K562 (cell line): ENCODE measurements around the gene SHF. TPM values are rescaled to one million over a fixed set of nuclear protein-coding genes. Genes with fewer than 3 reads are reported as not detected.

Experiments used
- ATF7 ChIP-seq: fragments of 450-650 bp; IDR thresholded peaks from 2 replicates; pipeline ENCODE4 v1.7.1; 2014; ENCODE audit warnings: mild to moderate bottlenecking, moderate library complexity
- EP400 ChIP-seq: fragments of 450-650 bp; IDR thresholded peaks from 2 replicates; pipeline ENCODE4 v1.6.1; 2017; ENCODE audit warnings: antibody characterized with exemption, mild to moderate bottlenecking, moderate library complexity
- ETV1 ChIP-seq: fragments of 450-650 bp; conservative IDR thresholded peaks from 2 replicates; pipeline ENCODE4 v1.6.1; 2016; ENCODE audit warnings: missing genetic modification characterization, control low read depth, low read depth, missing compliant biosample characterization
- FUS ChIP-seq: fragments of 200-400 bp; formaldehyde crosslinking; optimal IDR thresholded peaks from 2 replicates; pipeline ENCODE3; 2017; ENCODE audit warnings: low read depth, low read length
- GTF3C2 ChIP-seq: IDR thresholded peaks from 3 replicates; pipeline ENCODE4 v1.6.1; 2011; ENCODE audit warnings: borderline replicate concordance, mild to moderate bottlenecking, moderate library complexity; ENCODE audit not compliant: insufficient read length; ENCODE audit errors: extremely low read depth
- HMGN3 ChIP-seq: IDR thresholded peaks from 2 replicates; pipeline ENCODE4 v1.6.1; 2011; ENCODE audit warnings: borderline replicate concordance, low read depth, mild to moderate bottlenecking, mixed read lengths, low read length; ENCODE audit not compliant: insufficient read length; ENCODE audit errors: extremely low read depth
- KDM1A ChIP-seq, 2 experiments: fragments of 450-650 bp; IDR thresholded peaks; 2 replicates each; pipeline ENCODE4 v1.6.1; 2016; ENCODE audit warnings: mild to moderate bottlenecking in 2 of 2
- MCM3 ChIP-seq: fragments of 450-650 bp; IDR thresholded peaks from 2 replicates; pipeline ENCODE4 v1.6.1; 2016
- NCOA1 ChIP-seq: fragments of 450-650 bp; IDR thresholded peaks from 2 replicates; pipeline ENCODE4 v1.6.1; 2016; ENCODE audit warnings: low read depth
- NELFE ChIP-seq: IDR thresholded peaks from 2 replicates; pipeline ENCODE4 v1.6.1; 2011; ENCODE audit warnings: mild to moderate bottlenecking; ENCODE audit not compliant: insufficient read depth, insufficient read length
- PHF20 ChIP-seq: fragments of 450-650 bp; IDR thresholded peaks from 2 replicates; pipeline ENCODE4 v1.6.1; 2018; ENCODE audit not compliant: partially characterized antibody
- PYGO2 ChIP-seq: fragments of 450-650 bp; IDR thresholded peaks from 2 replicates; pipeline ENCODE4 v1.6.1; 2016; ENCODE audit warnings: mild to moderate bottlenecking, missing genetic modification characterization, moderate library complexity, missing compliant biosample characterization
- RB1 ChIP-seq: fragments of 450-650 bp; IDR thresholded peaks from 2 replicates; pipeline ENCODE4 v1.6.1; 2017; ENCODE audit warnings: low read depth, mild to moderate bottlenecking
- RBM15 ChIP-seq: fragments of 200-400 bp; formaldehyde crosslinking; IDR thresholded peaks from 2 replicates; pipeline ENCODE4 v1.6.1; 2018; ENCODE audit warnings: mild to moderate bottlenecking, low read length, moderate library complexity; ENCODE audit not compliant: insufficient read depth
- RFX7 ChIP-seq: fragments of 250-450 bp; sonication (Bioruptor Pico); IDR thresholded peaks from 2 replicates; pipeline ENCODE4 v1.5.1; 2021; ENCODE audit warnings: mild to moderate bottlenecking
- SIN3A ChIP-seq, 2 experiments: fragments of 150-350 bp in 1 of 2; IDR thresholded peaks; 2 replicates each; pipeline ENCODE4 v1.6.1; 2011 to 2016; ENCODE audit warnings: borderline replicate concordance in 2 of 2, low read depth in 2 of 2, low read length in 2 of 2, mild to moderate bottlenecking in 2 of 2, moderate library complexity in 2 of 2; ENCODE audit not compliant: control insufficient read depth in 1 of 2
- SRF ChIP-seq, 2 experiments: fragments of 250-450, 450-650 bp in 1 of 2; sonication (Bioruptor Pico) in 1 of 2; sonication (generic) in 1 of 2; formaldehyde crosslinking; IDR thresholded peaks; 2 replicates each; pipeline versions ENCODE4 v1.5.0 to v1.5.1; 2020 to 2022; ENCODE audit warnings: mild to moderate bottlenecking in 1 of 2, missing genetic modification reagents in 1 of 2
- XRCC3 ChIP-seq: fragments of 450-650 bp; IDR thresholded peaks from 2 replicates; pipeline ENCODE4 v1.6.1; 2017; ENCODE audit warnings: mild to moderate bottlenecking, moderate library complexity
- ZBTB7A ChIP-seq: IDR thresholded peaks from 2 replicates; pipeline ENCODE4 v1.6.1; 2011; ENCODE audit warnings: low read depth, mild to moderate bottlenecking, low read length, moderate library complexity, borderline replicate concordance; ENCODE audit not compliant: control insufficient read depth
- ZNF263 ChIP-seq: sonication (generic); formaldehyde crosslinking; IDR thresholded peaks from 2 replicates; pipeline ENCODE4 v1.8.0; 2022; ENCODE audit warnings: mild to moderate bottlenecking, missing genetic modification reagents, borderline replicate concordance
- ZNF282 ChIP-seq: sonication (generic); formaldehyde crosslinking; IDR thresholded peaks from 2 replicates; pipeline ENCODE4 v1.8.1; 2023; ENCODE audit warnings: missing genetic modification reagents
- polyA plus RNA-seq, 8 experiments: library from polyadenylated mRNA; depleted of rRNA in 4 of 8; stranded (reverse) in 5 of 8; unstranded in 3 of 8; fragments of >200 nt; fragmentation: Nextera tagmentation in 2 of 8; fragmentation: Illumina TruSeq in 1 of 8; extraction: Ambion mirVana in 2 of 8; extraction: Trizol in 1 of 8; gene quantifications; 2 replicates each; pipeline versions ENCODE4 v1.2.1 to v1.2.3, GENCODE V29; 2011 to 2014; ENCODE audit warnings: inconsistent platforms in 1 of 8, missing spikeins in 1 of 8
- total RNA-seq, 7 experiments: library from RNA; depleted of rRNA in 6 of 7; stranded (reverse); fragments of >200 nt in 6 of 7; fragmentation: Illumina TruSeq in 2 of 7; extraction: Trizol in 2 of 7; gene quantifications; 2 replicates each; pipeline versions ENCODE4 v1.2.1 to v1.2.3, GENCODE V29; 2011 to 2021; ENCODE audit warnings: low replicate concordance in 1 of 7
- TF ChIP-seq, protein P1 (sequence below): fragments of 450-650 bp; IDR thresholded peaks from 2 replicates; pipeline ENCODE4 v1.7.1; 2018; ENCODE audit warnings: mild to moderate bottlenecking, low read depth; ENCODE audit not compliant: partially characterized antibody

The SHF gene
- total and polyA plus RNA-seq, 9 of the 15 experiments (the other 6 are each of a cell fraction or from before 2014, with no cell fraction given), result 0.51 to 2.2 (median 0.85) TPM; not detected in 2

DNA sequence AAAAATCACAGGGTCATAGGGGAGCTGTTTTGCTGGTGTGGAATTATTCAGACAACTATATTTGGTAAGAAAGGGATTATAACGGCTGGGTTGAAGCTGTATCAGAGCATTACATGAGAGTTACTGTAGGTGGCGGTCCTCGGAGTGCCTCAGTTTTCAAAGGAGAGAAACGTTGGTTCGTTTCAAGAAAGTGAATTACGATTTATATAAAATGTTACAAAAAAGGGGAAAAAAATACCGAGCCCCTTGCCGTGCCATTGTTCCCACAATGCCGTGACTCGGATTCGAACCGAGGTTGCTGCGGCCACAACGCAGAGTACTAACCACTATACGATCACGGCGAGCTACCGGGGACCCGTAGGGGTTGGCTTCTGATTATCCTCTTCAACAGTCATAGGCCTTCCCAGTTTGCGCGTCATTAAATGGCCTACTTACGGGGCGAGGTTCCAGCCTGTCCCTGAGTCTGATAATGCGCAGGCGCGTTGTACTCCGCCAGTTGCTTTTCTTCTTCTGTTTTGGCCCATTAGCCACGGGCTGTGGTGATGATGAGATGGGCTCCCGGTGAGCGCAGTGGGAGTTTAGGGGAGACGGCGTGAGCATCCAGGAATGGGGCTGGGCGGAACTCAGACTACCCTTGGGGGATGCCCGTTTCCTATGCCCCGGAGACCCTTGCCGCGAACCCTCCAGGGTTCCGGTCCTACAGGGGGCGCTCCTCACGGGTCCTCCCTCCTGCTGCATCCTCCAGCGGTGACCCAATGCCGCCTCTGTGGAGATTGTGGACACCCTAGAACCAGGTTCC lies 10.8 kb upstream of the SHF start (continued):
- TF ChIP-seq EP400 (peak; percentile 58), ZNF282 (no peak), SIN3A (IDR thresholded peaks at IDR 0.05; ENCODE audit: borderline replicate concordance in 2 of 2, control insufficient read depth in 1 of 2, low read depth in 2 of 2, low read length in 2 of 2) (peak in 1 of 2 experiments; percentile 46; a peak in 1 of 4 replicates), MCM3 (no peak), GTF3C2 (peak; percentile 84), PYGO2 (no peak), PHF20 (peak; percentile 33), SRF (CRISPR knock-in tag; IDR thresholded peaks at IDR 0.05) (no peak), NCOA1 (no peak; the same call in none of the 2 replicates), NELFE (no peak), KDM1A (IDR thresholded peaks at IDR 0.05) (peak in 1 of 2 experiments; percentile 56; a peak in 2 of 4 replicates), ATF7 (peak; percentile 83), HMGN3 (no peak), ETV1 (tag) (peak; percentile 62), ZBTB7A (peak; percentile 100), RB1 (peak; percentile 55; the same call in 1 of the 2 replicates), RBM15 (no peak), FUS (no peak), ZNF263 (CRISPR knock-in tag) (peak; percentile 59; the same call in 1 of the 2 replicates), RFX7 (no peak), XRCC3 (no peak)
- TF ChIP-seq, protein P1, sequence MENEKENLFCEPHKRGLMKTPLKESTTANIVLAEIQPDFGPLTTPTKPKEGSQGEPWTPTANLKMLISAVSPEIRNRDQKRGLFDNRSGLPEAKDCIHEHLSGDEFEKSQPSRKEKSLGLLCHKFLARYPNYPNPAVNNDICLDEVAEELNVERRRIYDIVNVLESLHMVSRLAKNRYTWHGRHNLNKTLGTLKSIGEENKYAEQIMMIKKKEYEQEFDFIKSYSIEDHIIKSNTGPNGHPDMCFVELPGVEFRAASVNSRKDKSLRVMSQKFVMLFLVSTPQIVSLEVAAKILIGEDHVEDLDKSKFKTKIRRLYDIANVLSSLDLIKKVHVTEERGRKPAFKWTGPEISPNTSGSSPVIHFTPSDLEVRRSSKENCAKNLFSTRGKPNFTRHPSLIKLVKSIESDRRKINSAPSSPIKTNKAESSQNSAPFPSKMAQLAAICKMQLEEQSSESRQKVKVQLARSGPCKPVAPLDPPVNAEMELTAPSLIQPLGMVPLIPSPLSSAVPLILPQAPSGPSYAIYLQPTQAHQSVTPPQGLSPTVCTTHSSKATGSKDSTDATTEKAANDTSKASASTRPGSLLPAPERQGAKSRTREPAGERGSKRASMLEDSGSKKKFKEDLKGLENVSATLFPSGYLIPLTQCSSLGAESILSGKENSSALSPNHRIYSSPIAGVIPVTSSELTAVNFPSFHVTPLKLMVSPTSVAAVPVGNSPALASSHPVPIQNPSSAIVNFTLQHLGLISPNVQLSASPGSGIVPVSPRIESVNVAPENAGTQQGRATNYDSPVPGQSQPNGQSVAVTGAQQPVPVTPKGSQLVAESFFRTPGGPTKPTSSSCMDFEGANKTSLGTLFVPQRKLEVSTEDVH, result peak; percentile 24
